Measurements from ENCODE around the gene FCN1.

GRCh38 chr9:134890155-134890495 is 27.6 kb downstream of the FCN1 start:
- TF ChIP-seq POLR2A (IDR thresholded peaks at IDR 0.05; ENCODE audit: low read depth, low read length) (no peak), ATF3 (IDR thresholded peaks at IDR 0.05; ENCODE audit: borderline replicate concordance, extremely low read depth, low read depth, low read length) (no peak), USF2 (IDR thresholded peaks at IDR 0.05; ENCODE audit: borderline replicate concordance, low read depth, low read length) (no peak), PBX3 (IDR thresholded peaks at IDR 0.05; ENCODE audit: insufficient replicate concordance, low read depth, low read length) (no peak), JUNB (IDR thresholded peaks at IDR 0.05) (no peak), CTCF (IDR thresholded peaks at IDR 0.05 in 2 of 3, conservative IDR thresholded peaks at IDR 0.05 in 1 of 3; ENCODE audit: control insufficient read depth in 2 of 3, extremely low read depth in 1 of 3, insufficient read depth in 1 of 3, low read depth in 3 of 3, low read length in 3 of 3) (no peak), CBX3 (IDR thresholded peaks at IDR 0.05; ENCODE audit: borderline replicate concordance, low read depth) (no peak), BACH1 (IDR thresholded peaks at IDR 0.05; ENCODE audit: borderline replicate concordance) (no peak), MXI1 (IDR thresholded peaks at IDR 0.05; ENCODE audit: low read depth, low read length) (no peak)

Measured in GM12878 (cell line).